Trophoblast cell (in vitro differentiated cells and primary cell): ENCODE results near the gene MAP1LC3A. TPM values are rescaled to one million over a fixed set of nuclear protein-coding genes. Genes with fewer than 3 reads are reported as not detected.

Experiments used
- DNase-seq, 2 donors: peaks; one replicate each; pipeline ENCODE4 v3.0.0-alpha.2; 2016
- H2AFZ ChIP-seq: 2 replicates; pipeline ENCODE4 v1.6.1; 2013; ENCODE audit warnings: low read length, moderate library complexity, mild to moderate bottlenecking; ENCODE audit not compliant: insufficient read depth, poor library complexity
- H2AK5ac ChIP-seq: 2 replicates; pipeline ENCODE4 v1.6.1; 2013; ENCODE audit warnings: mild to moderate bottlenecking, low read length
- H2BK120ac ChIP-seq: 2 replicates; pipeline ENCODE4 v1.6.1; 2013; ENCODE audit warnings: low read length, mild to moderate bottlenecking, moderate library complexity; ENCODE audit not compliant: insufficient read depth, poor library complexity
- H2BK12ac ChIP-seq: 2 replicates; pipeline ENCODE4 v1.6.1; 2013; ENCODE audit warnings: mild to moderate bottlenecking, low read length, moderate library complexity
- H2BK5ac ChIP-seq: 2 replicates; pipeline ENCODE4 v1.6.1; 2013; ENCODE audit warnings: low read length, low read depth, moderate library complexity, mild to moderate bottlenecking; ENCODE audit not compliant: poor library complexity
- H3K14ac ChIP-seq: 2 replicates; pipeline ENCODE4 v1.6.1; 2013; ENCODE audit warnings: mild to moderate bottlenecking, low read length
- H3K18ac ChIP-seq: 2 replicates; pipeline ENCODE4 v1.6.1; 2013; ENCODE audit warnings: mild to moderate bottlenecking, low read length
- H3K23ac ChIP-seq: 2 replicates; pipeline ENCODE4 v1.6.1; 2013; ENCODE audit warnings: low read length
- H3K27ac ChIP-seq: 2 replicates; pipeline ENCODE4 v1.5.1; 2013; ENCODE audit warnings: low read depth, mild to moderate bottlenecking, inconsistent platforms, low read length, moderate library complexity
- H3K27me3 ChIP-seq: 2 replicates; pipeline ENCODE4 v1.6.1; 2013; ENCODE audit warnings: inconsistent platforms, mild to moderate bottlenecking, low read length, moderate library complexity; ENCODE audit not compliant: insufficient read depth
- H3K36me3 ChIP-seq, 2 experiments: 1 replicate in 1 of 2; 2 replicates in 1 of 2; pipeline ENCODE4 v1.6.1; 2013; ENCODE audit warnings: low read length in 2 of 2, mild to moderate bottlenecking in 2 of 2, moderate library complexity in 1 of 2; ENCODE audit not compliant: insufficient read depth in 2 of 2, control insufficient read depth in 1 of 2
- H3K4ac ChIP-seq: 2 replicates; pipeline ENCODE4 v1.6.1; 2013; ENCODE audit warnings: low read depth, mild to moderate bottlenecking, low read length, moderate library complexity
- H3K4me1 ChIP-seq, 2 experiments: 1 replicate in 1 of 2; 2 replicates in 1 of 2; pipeline ENCODE4 v1.6.1; 2013; ENCODE audit warnings: low read length in 2 of 2, mild to moderate bottlenecking in 2 of 2, moderate library complexity in 1 of 2; ENCODE audit not compliant: insufficient read depth in 2 of 2, control insufficient read depth in 1 of 2
- H3K4me2 ChIP-seq: 2 replicates; pipeline ENCODE4 v1.6.1; 2013; ENCODE audit warnings: inconsistent platforms, mild to moderate bottlenecking, low read length, moderate library complexity
- H3K4me3 ChIP-seq: 2 replicates; pipeline ENCODE4 v1.5.1; 2013; ENCODE audit warnings: mild to moderate bottlenecking, low read depth, low read length, inconsistent platforms
- H3K79me1 ChIP-seq: one replicate; pipeline ENCODE4 v1.6.1; 2013; ENCODE audit warnings: low read length
- H3K79me2 ChIP-seq: 2 replicates; pipeline ENCODE4 v1.6.1; 2013; ENCODE audit warnings: low read length, mild to moderate bottlenecking; ENCODE audit not compliant: control insufficient read depth, insufficient read depth, poor library complexity
- H3K9ac ChIP-seq: 2 replicates; pipeline ENCODE4 v1.6.1; 2013; ENCODE audit warnings: mild to moderate bottlenecking, low read length
- H3K9me3 ChIP-seq: 2 replicates; pipeline ENCODE4 v1.6.1; 2013; ENCODE audit warnings: low read depth, mild to moderate bottlenecking, control low read depth, inconsistent platforms, low read length; ENCODE audit not compliant: insufficient read depth
- H4K12ac ChIP-seq: 2 replicates; pipeline ENCODE4 v1.6.1; 2013; ENCODE audit warnings: low read depth, mild to moderate bottlenecking, low read length, moderate library complexity
- H4K8ac ChIP-seq: 2 replicates; pipeline ENCODE4 v1.6.1; 2013; ENCODE audit warnings: low read depth, mild to moderate bottlenecking, low read length, moderate library complexity
- H4K91ac ChIP-seq: one replicate; pipeline ENCODE4 v1.6.1; 2013; ENCODE audit warnings: low read depth, mild to moderate bottlenecking, low read length, moderate library complexity
- WGBS: extraction: QIAGEN DNeasy Blood & Tissue Kit; methylation state at CpG from one replicate; pipeline ENCODE4 v1.1.7; 2013; ENCODE audit warnings: missing lambda C conversion rate; ENCODE audit not compliant: insufficient read length, insufficient coverage; ENCODE audit errors: extremely low coverage; 5-methylcytosine and 5-hydroxymethylcytosine counted together
- polyA plus RNA-seq: library from polyadenylated mRNA; stranded (reverse); fragments of 200-250 nt; gene quantifications from 2 replicates; pipeline ENCODE4 v1.2.3, GENCODE V29; 2013

The MAP1LC3A gene
- polyA plus RNA-seq, result 15.8 and 16.4 TPM in 2 replicates

- Histone ChIP-seq H3K79me1 (peaks cover 7% of the 10 kb centered on the region), H3K23ac (no peak within 1 kb of the TSS), H3K4me3 (peak within 1 kb of the TSS; percentile 79), H2BK120ac (peak within 1 kb of the TSS; percentile 60), H3K9me3 (no peaks in the 10 kb centered on the region), H3K4me1 (no peaks in the 10 kb centered on the region), H3K4ac (peak within 1 kb of the TSS; percentile 33), H3K36me3 (peaks cover 0 to 1% of the 10 kb centered on the region in 2 experiments), H3K79me2 (peaks cover 2% of the 10 kb centered on the region), H3K4me2 (peak within 1 kb of the TSS; percentile 62), H2AK5ac (no peak within 1 kb of the TSS), H3K9ac (peak within 1 kb of the TSS; percentile 42), H4K91ac (peak within 1 kb of the TSS; percentile 41), H3K18ac (peak within 1 kb of the TSS; percentile 57), H3K27me3 (no peaks in the 10 kb centered on the region), H4K8ac (peak within 1 kb of the TSS; percentile 80), H3K14ac (peak within 1 kb of the TSS; percentile 49), H2BK12ac (no peak within 1 kb of the TSS), H2AFZ (peak within 1 kb of the TSS; percentile 85), H2BK5ac (no peak within 1 kb of the TSS), H4K12ac (peak within 1 kb of the TSS; percentile 88), H3K27ac (no peak within 1 kb of the TSS)
- no CpG with 5 or more reads among the region's 103 CpGs for WGBS
- peak; percentile 97 to 99 for DNase-seq
These were observed at the start of gene MAP1LC3A for GRCh38 chr20:34558320-34559218. TSS of gene MAP1LC3A (plus strand) at chr20:34558718. CDS start at chr20:34558869, 151 bp downstream.

DNA sequence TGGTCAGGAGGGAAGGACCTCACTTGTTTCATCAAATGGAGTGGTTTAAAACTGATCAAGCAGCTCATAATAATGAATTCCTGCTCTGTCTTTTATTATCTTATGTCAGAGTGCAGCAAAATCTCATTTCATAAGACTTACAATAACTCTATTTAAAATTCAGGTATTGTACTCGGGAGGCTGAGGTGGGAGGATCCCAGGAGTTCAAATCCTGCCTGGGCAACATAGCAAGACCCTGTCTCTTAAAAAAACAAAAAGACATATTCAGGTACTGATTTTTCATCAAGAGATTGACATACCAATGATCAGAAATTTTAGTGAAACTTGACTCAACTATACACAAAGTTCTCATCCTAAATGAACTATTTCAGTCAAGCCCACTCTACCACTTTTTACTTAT lies 47.9 kb upstream of the MAP1LC3A start:
- Histone ChIP-seq H2BK12ac (no peak overlapping the region), H3K4me3 (no peak overlapping the region), H4K12ac (no peak overlapping the region), H4K8ac (no peak overlapping the region), H3K4ac (no peak overlapping the region), H4K91ac (no peak overlapping the region), H2BK5ac (no peak overlapping the region), H3K79me1 (peaks cover 1% of the 10 kb centered on the region), H2AFZ (no peak overlapping the region), H3K18ac (no peak overlapping the region), H3K9ac (no peak overlapping the region), H3K23ac (no peak overlapping the region), H3K27me3 (no peaks in the 10 kb centered on the region), H2BK120ac (no peak overlapping the region), H3K27ac (no peak overlapping the region), H2AK5ac (no peak overlapping the region), H3K79me2 (no peaks in the 10 kb centered on the region), H3K9me3 (no peaks in the 10 kb centered on the region), H3K4me2 (no peak overlapping the region), H3K14ac (no peak overlapping the region), H3K4me1 (peaks cover 5 to 6% of the 10 kb centered on the region in 2 experiments), H3K36me3 (peaks cover 8 to 30% of the 10 kb centered on the region in 2 experiments)
- no CpG with 5 or more reads among the region's 1 CpG for WGBS
- DNase-seq, result no peak

GRCh38 chr20:34511891-34512265 lies 46.6 kb upstream of the MAP1LC3A start:
- peaks cover 5 to 6% of the 10 kb centered on the region in 2 experiments for H3K4me1 ChIP-seq
- no peaks in the 10 kb centered on the region for H3K9me3 ChIP-seq
- no peak overlapping the region for H3K9ac ChIP-seq
- H2BK12ac ChIP-seq, result no peak overlapping the region
- H3K14ac ChIP-seq, result no peak overlapping the region
- no peak overlapping the region for H4K8ac ChIP-seq
- no peak overlapping the region for H3K23ac ChIP-seq
- H2BK5ac ChIP-seq, result no peak overlapping the region
- H3K27me3 ChIP-seq, result no peaks in the 10 kb centered on the region
- H3K79me1 ChIP-seq, result peaks cover 12% of the 10 kb centered on the region
- H3K36me3 ChIP-seq, result peaks cover 2 to 20% of the 10 kb centered on the region in 2 experiments
- WGBS, result no CpG with 5 or more reads among the region's 3 CpGs
- no peak overlapping the region for H2AK5ac ChIP-seq
- H3K4me2 ChIP-seq, result no peak overlapping the region
- no peak overlapping the region for H2BK120ac ChIP-seq
- H3K27ac ChIP-seq, result no peak overlapping the region
- no peak overlapping the region for H4K91ac ChIP-seq
- H3K79me2 ChIP-seq, result peaks cover 6% of the 10 kb centered on the region
- H3K4me3 ChIP-seq, result no peak overlapping the region
- H3K18ac ChIP-seq, result no peak overlapping the region
- H4K12ac ChIP-seq, result no peak overlapping the region
- no peak overlapping the region for H2AFZ ChIP-seq
- DNase-seq, result no peak
- no peak overlapping the region for H3K4ac ChIP-seq

DNA sequence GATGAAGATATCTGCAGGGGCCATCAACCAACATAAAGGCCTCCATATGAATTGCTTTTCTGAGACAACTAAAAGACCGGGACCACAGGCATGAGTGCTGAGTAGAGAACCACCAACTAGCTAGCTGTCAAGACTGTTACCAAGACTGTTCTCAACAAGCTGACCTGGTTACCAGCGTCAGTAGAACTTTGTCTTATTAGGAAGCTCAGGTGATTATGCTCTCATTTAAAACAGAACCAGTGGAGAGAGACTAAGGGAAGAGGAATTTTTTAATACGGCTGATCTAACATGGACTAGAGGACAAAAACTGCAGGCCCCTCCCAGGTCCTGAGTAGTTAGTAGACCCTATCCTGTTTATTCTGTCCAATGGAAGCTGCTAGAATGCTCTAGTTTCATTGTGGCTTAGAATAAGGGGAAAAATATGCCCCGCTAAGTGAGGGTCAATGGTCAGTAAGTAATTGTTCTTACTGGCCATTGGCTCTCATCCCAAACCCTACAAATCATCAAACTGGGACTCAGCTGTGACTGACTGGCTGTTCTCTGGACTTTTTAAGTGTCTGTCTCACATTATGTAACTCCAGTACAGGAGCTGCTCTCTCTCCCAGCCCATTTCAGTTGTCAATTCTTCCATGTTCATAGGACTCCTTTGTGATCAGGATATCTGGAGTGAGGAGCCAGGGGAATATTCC lies 46.1 kb upstream of the MAP1LC3A start:
- H4K12ac ChIP-seq, result no peak overlapping the region
- H2BK12ac ChIP-seq, result no peak overlapping the region
- H3K4me1 ChIP-seq, result peaks cover 5 to 6% of the 10 kb centered on the region in 2 experiments
- DNase-seq, result no peak
- no CpG with 5 or more reads among the region's 4 CpGs for WGBS
- H3K36me3 ChIP-seq, result peaks cover 2 to 20% of the 10 kb centered on the region in 2 experiments
- H3K4me2 ChIP-seq, result no peak overlapping the region
- H3K14ac ChIP-seq, result no peak overlapping the region
- H3K79me1 ChIP-seq, result peaks cover 12% of the 10 kb centered on the region
- no peak overlapping the region for H2AFZ ChIP-seq
- H3K79me2 ChIP-seq, result peaks cover 7% of the 10 kb centered on the region
- H3K23ac ChIP-seq, result no peak overlapping the region
- H2BK5ac ChIP-seq, result no peak overlapping the region
- no peak overlapping the region for H3K9ac ChIP-seq
- no peak overlapping the region for H2BK120ac ChIP-seq
- H2AK5ac ChIP-seq, result no peak overlapping the region
- no peak overlapping the region for H3K4ac ChIP-seq
- no peak overlapping the region for H3K18ac ChIP-seq
- H4K91ac ChIP-seq, result no peak overlapping the region
- H4K8ac ChIP-seq, result no peak overlapping the region
- no peak overlapping the region for H3K4me3 ChIP-seq
- no peaks in the 10 kb centered on the region for H3K27me3 ChIP-seq
- no peak overlapping the region for H3K27ac ChIP-seq
- no peaks in the 10 kb centered on the region for H3K9me3 ChIP-seq
